ENCODE data around the gene RHEB. TPM values are rescaled to one million over a fixed set of nuclear protein-coding genes. Genes with fewer than 3 reads are reported as not detected.

Gene RHEB
- polyA plus RNA-seq, 1 of the 3 experiments (the other 2 are of a cell fraction) = 87.3 TPM

GRCh38 chr7:151524331-151524730 is 4.6 kb upstream of the RHEB start:
- H4K20me1 ChIP-seq (ENCODE audit: insufficient read depth) = no peaks in the 10 kb centered on the region
- H3K27ac ChIP-seq (ENCODE audit: low read depth in 2 of 2, low read length in 1 of 2) = no peak overlapping the region
- no peaks in the 10 kb centered on the region for H3K9me2 ChIP-seq
- H3K27me3 ChIP-seq (ENCODE audit: insufficient read depth) = no peaks in the 10 kb centered on the region
- ChIA-PET POLR2A (no interaction called here), CTCF (no interaction called here)
- H3K9me3 ChIP-seq = peaks cover 5% of the 10 kb centered on the region; the same call in 1 of the 2 replicates
- TF ChIP-seq RFX5 (IDR thresholded peaks at IDR 0.05; ENCODE audit: low read length) = no peak
- TF ChIP-seq TCF12 (IDR thresholded peaks at IDR 0.05) = no peak
- no peak for TF ChIP-seq IRF3 (IDR thresholded peaks at IDR 0.05; ENCODE audit: low read depth, low read length)
- TF ChIP-seq POLR2AphosphoS5 (IDR thresholded peaks at IDR 0.05; ENCODE audit: low read depth, low read length) = no peak
- no peak for TF ChIP-seq RAD21 (IDR thresholded peaks at IDR 0.05; ENCODE audit: low read length)
- TF ChIP-seq MXI1 (IDR thresholded peaks at IDR 0.05; ENCODE audit: low read depth, low read length) = no peak
- TF ChIP-seq JUND (IDR thresholded peaks at IDR 0.05) = no peak
- no peak for TF ChIP-seq ZBTB33 (IDR thresholded peaks at IDR 0.05; ENCODE audit: borderline replicate concordance, low read depth)
- TF ChIP-seq TEAD4 (IDR thresholded peaks at IDR 0.05; ENCODE audit: borderline replicate concordance, insufficient read depth) = no peak
- no peak for TF ChIP-seq GATA2 (CRISPR knock-in tag; IDR thresholded peaks at IDR 0.05)
- TF ChIP-seq NFIC (IDR thresholded peaks at IDR 0.05; ENCODE audit: borderline replicate concordance) = no peak
- no peak for TF ChIP-seq GABPA (IDR thresholded peaks at IDR 0.05; ENCODE audit: low read depth)
- TF ChIP-seq FOXJ3 (CRISPR knock-in tag; IDR thresholded peaks at IDR 0.05) = no peak
- no peak for TF ChIP-seq PBX3 (IDR thresholded peaks at IDR 0.05)
- no peak for TF ChIP-seq CHD2 (IDR thresholded peaks at IDR 0.05; ENCODE audit: low read length, partially characterized antibody)
- TF ChIP-seq TAF1 (IDR thresholded peaks at IDR 0.05; ENCODE audit: borderline replicate concordance, low read depth, low read length) = no peak
- TF ChIP-seq YY1 (IDR thresholded peaks at IDR 0.05; ENCODE audit: low read depth) = no peak
- no peak overlapping the region for H3K4me2 ChIP-seq
- H3K79me2 ChIP-seq (ENCODE audit: insufficient read depth) = peaks cover under 1% of the 10 kb centered on the region; the same call in 1 of the 2 replicates
- DNase-seq = no peak
- H3K36me3 ChIP-seq (replicated peaks in 1 of 2; ENCODE audit: control insufficient read depth in 1 of 2, insufficient read depth in 2 of 2, low read length in 1 of 2) = no peaks in the 10 kb centered on the region
- no peak overlapping the region for H3K9ac ChIP-seq
- H3K4me1 ChIP-seq (ENCODE audit: control insufficient read depth in 1 of 2, insufficient read depth in 2 of 2, low read depth in 1 of 2, low read length in 1 of 2) = peaks cover 3 to 8% of the 10 kb centered on the region in 2 experiments; a peak in 1 of 4 replicates
- no peak overlapping the region for H2AFZ ChIP-seq (ENCODE audit: low read depth)
- 77% methylated on average over 8 of the region's 8 CpGs for WGBS (ENCODE audit: low lambda C conversion rate)
- H3K4me3 ChIP-seq (ENCODE audit: low read depth in 2 of 2, low read length in 1 of 2) = no peak overlapping the region
- no peaks in the 10 kb centered on the region for H3F3A ChIP-seq (replicated peaks; ENCODE audit: insufficient read depth)
